Pancreas (tissue), 10 donors: ENCODE data around the gene IL17RD. TPM values are rescaled to one million over a fixed set of nuclear protein-coding genes. Genes with fewer than 3 reads are reported as not detected.

Experiments
- ATAC-seq, 4 donors: fragments of 200-7000 bp; cut with Tn5 transposase; one replicate each; pipeline versions ENCODE4 v1.8.0 to v1.9.1; 2020; ENCODE audit warnings: mild to moderate bottlenecking in 4 of 4, moderate library complexity in 4 of 4
- DNase-seq, 6 donors: peaks; one replicate each; pipeline ENCODE4 v3.0.0-alpha.2; 2020
- FAIRE-seq: peaks from 2 replicates; lab custom pipeline; 2012; peaks lifted over from hg19 to GRCh38; lab: Jason Lieb, UNC
- H3K27ac ChIP-seq, 4 donors: fragments of 200-600 bp; sonication (generic); 1 replicate in 3 of 4; 2 replicates in 1 of 4; pipeline versions ENCODE4 v1.5.0 to v1.8.0; 2020
- H3K27me3 ChIP-seq, 4 donors: fragments of 200-600 bp; one replicate each; pipeline ENCODE4 v1.8.0; 2021
- H3K36me3 ChIP-seq, 3 donors: fragments of 200-600 bp; sonication (generic) in 1 of 3; one replicate each; pipeline versions ENCODE4 v1.5.0 to v1.8.0; 2020 to 2021
- H3K4me1 ChIP-seq, 3 donors: fragments of 200-600 bp; one replicate each; pipeline ENCODE4 v1.8.0; 2021
- H3K4me3 ChIP-seq, 4 donors: fragments of 200-600 bp; sonication (generic) in 2 of 4; one replicate each; pipeline versions ENCODE4 v1.5.0 to v1.8.0; 2020 to 2021
- H3K9me3 ChIP-seq, 4 donors: fragments of 200-600 bp; one replicate each; pipeline ENCODE4 v1.8.0; 2021
- WGBS, 2 donors: extraction: QIAGEN DNeasy Blood & Tissue Kit; methylation state at CpG; one replicate each; pipeline ENCODE4 v1.1.7; 2013; 5-methylcytosine and 5-hydroxymethylcytosine counted together
- intact Hi-C, 3 donors: fragments of 100-400 bp; cut with DNase I; formaldehyde crosslinking; loops; one replicate each; pipeline versions ENCODE4 v1.11.1 to v1.14.2; 2022
- polyA plus RNA-seq, 2 donors: library from polyadenylated mRNA; stranded (reverse); fragments of 200-250 nt; gene quantifications; one replicate each; pipeline ENCODE4 v1.2.3, GENCODE V29; 2013
- total RNA-seq, 6 donors: library from RNA; stranded (reverse); fragmentation: NEBNext Ultra II Directional in 4 of 6; extraction: Animal tissue kit (Norgen Biotek cat#: 25700) in 4 of 6; gene quantifications; one replicate each; pipeline versions ENCODE4 v1.2.1 to v1.2.4, GENCODE V29; 2021 to 2023
- TF ChIP-seq, protein P1 (sequence below), 4 donors: fragments of 200-600 bp; sonication (generic) in 3 of 4; IDR thresholded peaks; one replicate each; pipeline versions ENCODE4 v1.5.0 to v1.8.0; 2021; ENCODE audit warnings: antibody characterized with exemption in 4 of 4
- donor health status: healthy with polysubstance abuse.
- donor health status: DM: no; HTN: no; CAD: no; lungs with moderate emphysema.
- donor health status: DM: no; HTN: no; CAD: no.
- donor health status: control.
- donor health status: control.
- donor health status: Bipolar disorder and iron deficiency.
- donor health status: DM: yes; HTN: yes; CAD: no.
- donor health status: DM: no; HTN: no; CAD: no.
- donor health status: DM: no; HTN: no; CAD: no.
- donor health status: DM: yes; HTN: yes; CAD: no.

The IL17RD gene
- total and polyA plus RNA-seq, 8 donors: 0.42 to 3.9 (median 1.9) TPM

DNA sequence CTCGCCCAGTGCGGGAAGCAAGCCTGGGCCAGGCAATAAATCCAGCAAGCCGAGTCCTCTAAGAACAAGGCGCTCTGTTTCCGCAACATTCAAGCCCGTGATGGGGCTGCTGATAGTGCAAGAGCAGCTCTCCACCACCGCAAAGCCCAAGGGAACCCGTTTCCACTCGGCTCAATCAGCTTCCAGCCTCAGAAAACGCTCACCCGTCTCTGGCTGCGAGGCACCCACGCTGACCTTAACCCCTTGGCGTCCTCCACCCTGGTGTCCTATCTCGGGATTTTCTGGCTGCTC lies 86.9 kb downstream of the IL17RD start:
- peak overlapping the region; percentile 57 to 95 (median 76) for H3K4me3 ChIP-seq
- H3K9me3 ChIP-seq: no peaks in the 10 kb centered on the region
- FAIRE-seq: no peak
- H3K4me1 ChIP-seq: peaks cover 0 to 5% (median 0%) of the 10 kb centered on the region in 3 donors
- H3K27ac ChIP-seq: peak overlapping the region; percentile 39 to 74 (median 70)
- peak in 5 of 6 donors; percentile 37 to 66 (median 49) for DNase-seq
- H3K27me3 ChIP-seq: no peaks in the 10 kb centered on the region
- intact Hi-C loops: no loop called here
- 1 to 2% methylated on average over 15 of the region's 15 CpGs for WGBS, 2 donors
- TF ChIP-seq, protein P1, sequence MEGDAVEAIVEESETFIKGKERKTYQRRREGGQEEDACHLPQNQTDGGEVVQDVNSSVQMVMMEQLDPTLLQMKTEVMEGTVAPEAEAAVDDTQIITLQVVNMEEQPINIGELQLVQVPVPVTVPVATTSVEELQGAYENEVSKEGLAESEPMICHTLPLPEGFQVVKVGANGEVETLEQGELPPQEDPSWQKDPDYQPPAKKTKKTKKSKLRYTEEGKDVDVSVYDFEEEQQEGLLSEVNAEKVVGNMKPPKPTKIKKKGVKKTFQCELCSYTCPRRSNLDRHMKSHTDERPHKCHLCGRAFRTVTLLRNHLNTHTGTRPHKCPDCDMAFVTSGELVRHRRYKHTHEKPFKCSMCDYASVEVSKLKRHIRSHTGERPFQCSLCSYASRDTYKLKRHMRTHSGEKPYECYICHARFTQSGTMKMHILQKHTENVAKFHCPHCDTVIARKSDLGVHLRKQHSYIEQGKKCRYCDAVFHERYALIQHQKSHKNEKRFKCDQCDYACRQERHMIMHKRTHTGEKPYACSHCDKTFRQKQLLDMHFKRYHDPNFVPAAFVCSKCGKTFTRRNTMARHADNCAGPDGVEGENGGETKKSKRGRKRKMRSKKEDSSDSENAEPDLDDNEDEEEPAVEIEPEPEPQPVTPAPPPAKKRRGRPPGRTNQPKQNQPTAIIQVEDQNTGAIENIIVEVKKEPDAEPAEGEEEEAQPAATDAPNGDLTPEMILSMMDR (IDR thresholded peaks at IDR 0.05): no peak
- peak; percentile 56 to 64 (median 60) for ATAC-seq
- H3K36me3 ChIP-seq: no peaks in the 10 kb centered on the region

DNA sequence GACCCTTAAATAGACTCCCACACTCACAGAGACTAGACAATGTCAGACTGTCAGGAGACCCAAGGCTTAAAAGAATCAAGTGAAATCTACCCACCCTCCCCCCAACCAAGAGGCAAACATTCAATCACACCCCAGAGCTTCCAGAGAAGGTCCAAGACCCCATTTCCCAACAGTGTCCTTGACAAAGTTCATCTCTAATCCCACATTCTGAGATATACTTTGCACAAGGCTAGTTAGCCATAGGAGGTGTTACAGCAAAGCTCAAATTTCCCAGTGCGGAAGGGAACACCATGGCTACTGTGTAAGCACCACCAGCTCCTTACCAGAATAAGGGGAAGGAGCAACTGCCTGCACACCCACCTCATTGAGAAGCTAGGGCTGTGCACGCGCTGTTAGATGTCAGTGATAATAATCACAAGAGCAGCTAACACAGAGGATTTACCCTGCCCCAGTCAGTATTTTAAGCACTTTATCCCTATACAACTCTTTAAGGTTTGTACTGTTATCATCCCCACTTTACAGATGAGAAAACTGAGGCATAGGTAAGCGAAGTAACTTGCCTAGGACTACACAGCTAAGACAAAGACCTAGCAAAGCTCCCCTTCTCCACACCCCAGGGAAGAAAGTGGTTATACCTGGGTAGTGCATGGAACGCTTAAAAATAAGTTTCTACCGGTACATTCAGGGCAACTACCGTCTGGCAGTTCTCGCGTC lies 87.4 kb downstream of the IL17RD start:
- WGBS, 2 donors: 37 to 39% methylated on average over 9 of the region's 9 CpGs
- ATAC-seq (no peak), FAIRE-seq (no peak), DNase-seq (no peak)
- intact Hi-C loops: no loop called here
- no peaks in the 10 kb centered on the region for H3K36me3 ChIP-seq
- H3K9me3 ChIP-seq: no peaks in the 10 kb centered on the region
- H3K4me1 ChIP-seq: peaks cover 0 to 5% (median 0%) of the 10 kb centered on the region in 3 donors
- TF ChIP-seq, protein P1 (IDR thresholded peaks at IDR 0.05): no peak
- H3K27ac ChIP-seq: peak overlapping the region in 3 of 4 donors; percentile 39 to 74 (median 72)
- no peaks in the 10 kb centered on the region for H3K27me3 ChIP-seq
- peak overlapping the region; percentile 57 to 95 (median 76) for H3K4me3 ChIP-seq

DNA sequence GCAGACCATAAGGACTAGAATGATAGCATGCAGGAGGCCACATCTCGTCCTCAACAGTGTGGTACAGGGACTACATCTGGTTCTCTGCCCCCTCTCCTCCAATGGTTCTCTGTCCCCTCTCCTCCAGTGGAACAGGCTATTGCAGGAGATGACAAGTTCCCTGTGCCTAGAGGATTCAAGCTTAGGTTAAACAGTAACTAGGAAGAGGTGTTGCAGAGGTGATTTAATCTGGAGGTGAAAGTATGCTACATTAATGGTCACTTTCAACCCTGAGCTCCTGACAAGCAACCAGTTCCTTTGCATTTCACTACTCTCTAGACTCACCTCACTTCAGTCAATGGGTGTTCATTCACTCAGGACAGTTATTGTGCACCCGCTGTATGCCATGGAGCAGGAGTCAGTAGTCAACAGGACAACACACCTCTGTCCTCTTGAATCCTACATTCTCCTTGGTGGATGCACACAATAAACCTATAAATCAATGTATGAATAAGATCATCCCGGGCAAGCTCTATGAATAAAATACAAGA lies 88.7 kb downstream of the IL17RD start:
- Histone ChIP-seq H3K27me3 (no peaks in the 10 kb centered on the region), H3K9me3 (no peaks in the 10 kb centered on the region), H3K4me3 (no peak overlapping the region), H3K4me1 (peaks cover 0 to 5% (median 0%) of the 10 kb centered on the region in 3 donors), H3K27ac (no peak overlapping the region), H3K36me3 (no peaks in the 10 kb centered on the region)
- intact Hi-C loops: no loop called here
- FAIRE-seq (no peak), ATAC-seq (no peak), DNase-seq (no peak)
- TF ChIP-seq, protein P1 (IDR thresholded peaks at IDR 0.05): no peak
- 83 to 86% methylated on average over 3 of the region's 3 CpGs for WGBS, 2 donors

DNA sequence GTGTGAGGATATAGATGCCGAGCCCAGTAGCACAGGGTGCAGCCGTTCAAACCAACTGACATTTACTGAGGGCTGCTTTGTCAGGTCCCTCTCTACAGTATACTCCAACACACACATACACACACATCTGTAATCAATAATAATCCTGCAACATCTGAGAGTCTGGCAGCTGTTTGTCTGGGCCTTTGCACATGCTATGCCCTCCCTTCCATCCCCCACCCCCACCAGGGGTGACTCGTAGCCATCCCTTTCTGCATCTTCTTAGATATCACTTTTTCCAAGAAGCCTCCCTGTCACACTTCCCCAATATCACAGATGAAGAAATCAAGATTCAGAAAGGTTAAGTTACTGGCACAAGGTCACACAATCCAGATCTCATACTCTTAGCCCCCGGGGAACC lies 91.0 kb downstream of the IL17RD start:
- intact Hi-C loops: no loop called here
- 90 to 97% methylated on average over 4 of the region's 4 CpGs for WGBS, 2 donors
- no peak for FAIRE-seq

More for the DNA sequence above, 91.0 kb downstream of the IL17RD start:
- Histone ChIP-seq H3K9me3 (no peaks in the 10 kb centered on the region), H3K27me3 (no peaks in the 10 kb centered on the region), H3K4me1 (peaks cover 0 to 5% (median 0%) of the 10 kb centered on the region in 3 donors), H3K27ac (no peak overlapping the region), H3K4me3 (no peak overlapping the region), H3K36me3 (no peaks in the 10 kb centered on the region)
- TF ChIP-seq, protein P1 (IDR thresholded peaks at IDR 0.05): no peak
- DNase-seq (no peak), ATAC-seq (no peak)
